ENCODE results near the gene CTTNBP2NL.
"Not testable (repeated sequence)": the region's sequence is repeated elsewhere in the genome, so short reads cannot be mapped to it uniquely, and the experiment has no call there.

CTTNBP2NL gene

DNA sequence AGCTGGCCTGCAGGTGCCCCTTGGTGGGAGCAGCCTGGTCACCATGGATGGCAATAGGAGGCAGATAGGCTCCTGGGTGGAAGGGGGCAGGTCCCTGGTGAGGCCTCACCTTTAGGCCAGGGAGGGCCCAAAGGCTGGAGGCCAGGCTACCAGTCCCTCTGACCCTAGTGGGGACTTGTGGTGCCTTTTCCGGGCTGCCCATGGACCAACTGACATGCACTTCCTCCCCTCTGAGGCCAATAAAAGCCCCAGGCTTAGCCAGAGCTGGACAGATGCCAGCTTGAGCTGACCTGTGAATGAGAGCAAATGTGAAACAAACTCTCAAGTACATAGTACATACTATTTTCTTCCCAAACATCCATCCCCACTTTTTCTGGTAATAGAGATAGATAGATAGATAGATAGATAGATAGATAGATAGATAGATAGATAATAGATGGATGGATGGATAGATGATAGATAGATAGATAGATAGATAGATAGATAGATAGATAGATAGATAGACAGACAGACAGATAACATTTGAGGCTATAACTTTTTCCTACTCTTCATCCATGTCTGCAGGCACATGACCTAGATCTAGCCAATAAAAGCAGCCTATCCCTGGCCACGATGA is 9.2 kb upstream of the CTTNBP2NL start:
- DNase-seq: no peak

DNA sequence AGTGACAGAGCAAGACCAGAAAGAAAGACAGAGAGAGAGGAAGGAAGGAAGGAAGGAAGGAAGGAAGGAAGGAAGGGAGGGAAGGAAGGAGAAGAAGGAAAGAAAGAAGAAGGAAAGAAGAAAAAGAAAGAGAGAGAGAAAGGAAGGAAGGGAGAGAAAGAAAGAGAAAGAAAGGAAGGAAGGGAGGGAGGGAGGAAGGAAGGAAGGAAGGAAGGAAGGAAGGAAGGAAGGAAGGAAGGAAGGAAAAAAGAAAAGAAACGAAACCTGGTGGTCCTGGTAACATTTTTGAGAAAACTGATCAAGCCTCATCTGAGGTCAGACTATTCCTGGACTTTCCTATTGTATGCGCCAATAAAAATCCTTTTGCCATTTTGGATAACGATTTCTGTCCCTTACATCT is 8.2 kb upstream of the CTTNBP2NL start:
- DNase-seq: no peak

DNA sequence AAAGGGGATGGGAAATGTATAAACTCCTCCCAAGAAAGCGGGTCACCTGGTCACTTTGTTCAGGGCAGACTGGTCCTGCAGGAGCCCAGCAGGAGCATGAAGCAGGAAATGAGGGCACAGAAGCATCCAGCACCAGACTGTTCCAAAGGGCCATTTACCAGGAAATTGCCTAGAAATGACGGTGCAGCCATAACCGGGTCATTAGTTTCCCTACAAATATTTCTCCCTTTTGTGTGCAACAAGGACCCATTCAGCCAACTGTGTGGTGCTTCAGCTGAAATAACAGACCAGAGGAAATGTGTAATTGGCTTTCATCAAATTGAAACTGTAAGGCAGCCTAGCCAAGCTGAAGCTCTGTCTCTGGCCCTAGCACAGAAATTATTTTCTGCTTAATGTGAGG is 7.6 kb upstream of the CTTNBP2NL start:
- peak; percentile 35 for DNase-seq

GRCh38 chr1:112389689-112390088 is 6.3 kb upstream of the CTTNBP2NL start:
- DNase-seq: no peak

DNA sequence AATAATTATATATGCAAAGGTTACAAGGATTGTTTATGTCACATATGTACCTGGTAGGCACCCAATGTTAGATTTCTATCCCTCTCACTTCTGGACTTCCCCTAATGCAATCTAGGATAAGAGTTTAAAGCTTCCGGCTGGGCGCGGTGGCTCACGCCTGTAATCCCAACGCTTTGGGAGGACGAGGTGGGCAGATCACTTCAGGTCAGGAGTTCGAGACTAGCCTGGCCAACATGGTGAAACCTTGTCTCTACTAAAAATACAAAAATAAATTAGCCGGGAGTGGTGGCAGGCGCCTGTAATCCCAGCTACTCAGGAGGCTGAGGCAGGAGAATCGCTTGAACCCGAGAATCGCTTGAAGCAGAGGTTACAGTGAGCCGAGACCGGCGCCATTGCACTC is 5.7 kb upstream of the CTTNBP2NL start:
- not testable (repeated sequence) for DNase-seq

DNA sequence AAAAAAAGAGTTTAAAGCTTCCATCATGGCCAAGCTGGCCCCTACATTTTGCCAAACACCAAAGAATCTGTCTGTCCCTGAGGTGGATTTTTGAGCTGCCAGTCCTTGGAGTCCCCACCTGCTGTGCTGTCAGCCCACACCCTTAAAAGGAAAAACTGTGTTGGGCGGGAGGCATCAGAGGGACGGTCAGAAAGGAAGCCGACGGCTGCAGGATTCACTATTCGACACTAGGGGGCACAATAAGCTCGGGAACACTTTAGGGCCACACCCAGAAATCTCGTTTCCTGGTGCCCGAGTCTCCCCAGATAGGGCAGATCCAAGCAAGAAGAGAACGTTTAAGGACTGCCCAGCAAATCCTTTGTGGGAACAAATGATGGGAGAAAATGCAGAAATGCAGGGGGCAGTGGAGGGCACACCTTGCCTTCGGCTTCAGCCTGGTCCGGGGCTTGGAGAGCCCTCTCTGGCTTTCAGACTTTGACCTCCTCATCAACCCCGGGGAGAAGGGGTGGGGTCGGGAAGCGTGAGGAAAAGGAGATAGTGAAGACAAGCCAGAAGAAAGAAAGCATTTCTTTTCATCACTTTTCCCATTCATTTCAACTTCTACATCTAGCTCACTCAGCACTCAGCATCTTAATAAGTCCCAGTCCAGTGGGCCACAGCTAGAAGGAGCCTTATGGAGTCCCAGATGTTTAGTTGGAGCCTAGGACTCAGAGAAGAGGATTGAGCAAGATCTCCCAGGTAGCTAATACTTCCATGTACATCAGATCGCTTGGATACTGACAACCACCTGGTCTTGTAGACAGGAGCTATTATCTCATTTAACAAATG is 5.0 kb upstream of the CTTNBP2NL start:
- peak; percentile 94 for DNase-seq

DNA sequence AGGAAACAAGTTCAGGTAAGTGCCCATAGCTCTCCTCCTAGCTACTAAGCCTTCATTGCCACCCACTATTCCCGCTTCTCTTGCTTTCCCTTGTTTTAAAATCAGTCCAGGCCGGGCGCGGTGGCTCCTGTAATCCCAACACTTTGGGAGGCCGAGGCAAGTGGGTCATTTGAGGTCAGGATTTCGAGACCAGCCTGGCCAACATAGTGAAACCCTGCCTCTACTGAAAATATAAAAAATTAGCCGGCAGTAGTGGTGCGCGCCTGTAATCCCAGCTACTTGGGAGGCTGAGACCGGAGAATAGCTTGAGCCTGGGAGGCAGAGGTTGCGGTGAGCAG is 4.4 kb upstream of the CTTNBP2NL start:
- no peak for DNase-seq

GRCh38 chr1:112393631-112393974 is 2.4 kb upstream of the CTTNBP2NL start:
- no peak for DNase-seq

GRCh38 chr1:112394743-112395062 is 1.3 kb upstream of the CTTNBP2NL start:
- no peak for DNase-seq

DNA sequence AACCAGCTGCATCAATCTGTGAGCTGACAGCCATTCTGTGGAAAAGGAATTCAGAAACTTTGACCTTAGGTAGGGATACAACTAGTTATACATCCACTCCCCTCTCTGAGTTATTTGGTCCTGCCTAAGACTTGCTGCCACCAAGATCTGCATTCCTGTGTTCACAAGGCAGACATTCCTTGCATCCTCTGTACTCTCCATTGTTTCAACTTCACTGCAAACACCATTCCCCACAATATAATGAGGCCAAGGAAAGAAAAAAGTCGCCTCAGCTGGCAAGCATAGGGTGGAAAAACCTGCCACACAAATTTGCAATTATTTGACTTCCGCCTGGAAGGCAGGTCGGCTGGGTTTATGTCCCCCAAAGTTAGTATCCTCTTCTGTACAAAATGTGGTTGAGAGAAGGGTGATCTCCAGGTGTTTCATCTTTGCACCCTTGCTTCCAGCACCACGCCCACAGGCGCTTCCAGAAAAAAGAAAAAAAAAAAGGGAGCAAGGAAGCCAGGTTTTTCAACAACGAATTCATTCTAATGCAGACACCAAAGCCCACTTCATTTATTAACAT is 676 bp upstream of the CTTNBP2NL start:
- DNase-seq: peak; percentile 48

DNA sequence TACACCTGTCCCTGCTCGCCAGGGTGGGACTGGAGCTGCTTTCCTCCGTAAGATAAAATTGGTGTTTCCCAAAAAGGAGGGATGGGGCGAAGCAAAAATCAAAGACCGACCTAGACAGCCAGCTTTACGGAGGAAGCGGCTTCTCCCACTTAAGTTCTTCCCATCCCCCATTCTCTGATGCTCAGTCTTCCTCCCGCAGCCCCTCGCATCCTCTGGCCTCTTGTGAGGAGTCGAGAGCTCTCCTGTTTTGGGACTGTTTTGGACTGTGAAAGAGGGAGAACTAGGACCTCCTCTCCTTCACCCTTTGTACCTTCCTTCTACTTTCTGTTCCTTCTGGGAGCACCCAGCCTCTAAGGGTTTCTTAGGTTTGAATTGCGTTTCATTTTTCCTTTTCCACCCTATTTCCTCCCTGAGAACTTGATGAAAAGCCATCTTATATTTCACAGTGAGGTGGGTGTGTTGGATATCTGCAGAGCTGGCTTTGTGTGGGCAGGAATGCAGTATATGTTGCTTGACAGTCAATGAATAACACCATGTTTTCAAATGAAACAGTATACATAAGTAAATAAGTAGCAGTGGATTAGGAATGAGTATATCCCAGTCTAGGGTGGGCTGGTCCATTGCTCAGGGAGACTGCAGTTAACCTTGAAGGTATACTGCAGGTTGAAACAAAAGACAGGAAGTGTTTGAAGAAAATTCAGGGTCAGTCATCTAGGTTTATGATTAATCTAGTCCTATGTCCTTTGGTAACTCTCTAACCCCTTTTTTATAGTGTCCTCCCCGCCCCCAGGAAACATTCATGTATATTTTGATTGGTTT is 848 bp downstream of the CTTNBP2NL start:
- no peak for DNase-seq

GRCh38 chr1:112397841-112398240 is 1.8 kb downstream of the CTTNBP2NL start:
- DNase-seq: no peak

DNA sequence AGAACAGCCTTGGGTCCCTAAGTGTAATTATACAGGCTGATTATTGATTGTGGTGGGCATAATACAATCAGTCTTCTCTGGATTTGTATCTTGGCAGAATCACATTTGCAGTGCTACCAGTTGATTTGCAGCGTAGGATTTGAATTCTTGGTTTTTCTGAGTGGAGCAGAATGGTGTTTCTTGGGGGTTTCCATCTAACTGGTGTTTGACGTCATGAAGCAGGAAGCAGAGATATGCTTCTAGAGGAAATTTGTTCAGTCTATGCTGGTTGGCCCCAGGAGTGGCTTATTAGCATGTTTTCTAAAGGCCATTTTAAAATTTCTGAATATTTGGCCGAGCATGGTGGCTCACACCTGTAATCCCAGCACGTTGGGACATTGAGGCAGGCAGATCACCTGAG is 3.4 kb downstream of the CTTNBP2NL start:
- no peak for DNase-seq

- not testable (repeated sequence) for DNase-seq
Measured at GRCh38 chr1:112400706-112401105, 4.7 kb downstream of the CTTNBP2NL start.

DNA sequence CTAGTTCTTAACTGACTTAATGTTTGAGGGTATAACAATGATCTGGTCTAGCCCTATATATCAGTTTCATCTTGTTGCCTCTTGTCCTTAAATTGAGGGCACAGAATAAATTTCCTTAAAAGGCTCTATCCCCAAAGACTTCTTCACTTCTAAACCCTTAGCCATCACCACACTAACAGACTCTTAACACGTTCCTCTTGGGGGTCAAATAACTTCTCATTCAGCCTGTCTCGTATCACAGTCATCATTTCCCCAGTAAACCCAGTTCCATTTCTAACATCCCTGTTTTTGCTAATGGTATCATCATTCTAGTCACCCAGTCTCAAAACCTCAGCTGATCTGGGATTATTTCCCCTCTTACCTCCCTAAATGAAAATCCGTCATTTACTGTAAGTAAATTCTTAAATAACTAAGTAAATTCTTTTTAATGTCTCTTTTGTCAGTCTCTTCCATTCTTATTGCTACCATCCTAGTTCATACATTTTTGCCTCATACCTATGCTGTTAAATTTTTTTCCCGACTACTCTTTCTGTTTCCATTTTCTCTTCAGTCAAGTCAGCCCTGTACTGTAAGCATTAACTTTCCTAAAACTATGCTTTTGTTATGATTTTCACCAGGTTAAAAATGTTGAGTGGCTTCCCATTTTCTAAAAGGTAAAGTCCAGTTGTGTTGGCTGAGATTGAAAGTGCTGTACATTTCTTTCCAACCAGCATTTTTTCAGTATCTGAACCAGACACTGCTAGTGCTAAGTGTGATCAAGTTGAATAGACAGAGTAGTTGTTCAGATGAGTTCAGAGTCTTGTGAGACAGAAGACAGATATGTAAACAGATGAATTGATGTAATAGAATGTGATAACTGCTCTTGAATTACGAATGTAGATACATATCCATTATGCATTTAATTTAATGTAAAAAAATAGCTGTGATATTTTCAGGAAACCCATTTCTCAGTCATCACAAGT is 6.9 kb downstream of the CTTNBP2NL start:
- DNase-seq: peak; percentile 50

DNA sequence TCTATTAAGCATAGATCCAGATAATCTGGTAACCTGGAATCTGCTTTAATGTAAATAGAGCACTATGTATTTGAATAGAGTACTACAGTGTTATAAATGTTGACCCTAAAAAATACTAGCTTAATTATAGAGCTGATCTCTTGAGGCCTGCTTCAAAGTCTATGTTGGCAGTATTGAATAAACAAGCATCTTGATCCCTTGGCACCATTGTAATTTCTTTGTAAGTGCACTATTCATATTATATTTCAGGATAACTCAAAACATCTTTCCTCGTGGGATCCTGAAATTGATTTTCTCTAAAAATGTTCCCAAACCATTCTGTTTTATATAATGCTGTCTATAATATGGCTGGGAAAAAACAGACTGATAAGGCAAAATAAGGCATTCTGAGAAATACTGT is 10.8 kb downstream of the CTTNBP2NL start:
- no peak for DNase-seq

DNA sequence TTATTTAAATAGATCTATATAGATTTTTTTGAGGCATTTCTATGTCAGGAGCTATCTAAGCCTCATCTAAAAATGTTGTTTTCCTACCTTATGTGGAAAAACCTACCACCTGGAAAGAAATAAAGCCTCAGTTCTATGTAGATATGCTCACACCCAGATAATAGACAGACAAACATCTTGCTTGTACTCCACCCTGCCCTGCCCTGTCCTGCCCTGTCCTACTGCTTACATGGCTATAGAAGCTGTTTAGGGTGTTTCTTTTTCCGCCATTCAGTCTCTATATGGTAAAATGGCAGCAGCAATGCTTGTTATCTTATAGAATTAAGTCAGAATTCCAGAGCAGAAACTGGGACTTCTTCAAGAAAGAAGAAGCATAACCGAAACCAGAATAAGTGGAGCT is 13.4 kb downstream of the CTTNBP2NL start:
- no peak for DNase-seq

DNA sequence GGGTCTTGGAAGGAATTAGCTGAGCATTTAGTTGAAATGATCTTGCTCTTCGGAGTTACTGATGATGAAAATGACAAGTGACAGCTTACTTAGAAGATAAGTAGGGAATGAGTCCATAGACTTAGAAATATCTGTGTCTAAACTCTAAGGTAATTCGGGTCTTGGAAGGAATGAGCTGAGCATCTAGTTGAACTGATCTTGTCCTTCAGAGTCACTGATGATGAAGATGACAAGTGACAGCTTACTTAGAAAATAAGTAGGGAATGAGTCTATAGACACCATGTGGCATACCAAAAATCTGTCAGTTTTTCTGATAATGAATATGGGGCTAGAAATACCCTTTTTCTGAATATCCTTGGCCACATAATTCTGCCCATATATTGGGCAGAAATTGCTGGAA is 14.7 kb downstream of the CTTNBP2NL start:
- no peak for DNase-seq

DNA sequence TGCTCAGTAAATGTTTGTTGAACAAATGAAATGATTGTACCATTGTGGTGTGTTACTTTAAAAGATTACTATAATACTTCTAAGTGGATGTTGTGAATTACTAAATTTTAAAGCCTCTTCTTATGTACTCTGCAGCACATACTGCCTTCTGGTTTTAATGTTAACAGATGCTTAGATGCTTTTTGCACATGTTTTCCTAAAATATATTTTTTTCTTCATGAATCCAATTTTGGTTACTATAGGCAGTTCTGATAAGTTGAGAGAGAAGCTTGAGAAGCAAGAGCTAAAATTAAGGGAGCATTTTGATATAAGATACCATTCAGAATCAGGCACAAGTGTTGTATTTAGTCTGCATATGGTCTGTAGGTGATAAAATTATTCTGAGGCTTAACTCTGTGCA is 21.3 kb downstream of the CTTNBP2NL start:
- no peak for DNase-seq

GRCh38 chr1:112418099-112418892 is 22.3 kb downstream of the CTTNBP2NL start:
- no peak for DNase-seq

- DNase-seq: no peak
Measured at GRCh38 chr1:112423207-112423606, 27.2 kb downstream of the CTTNBP2NL start.

- DNase-seq: not testable (repeated sequence)
Measured at GRCh38 chr1:112423666-112424065, 27.7 kb downstream of the CTTNBP2NL start.

Data from fibroblast of upper back skin (primary cell).